ENCODE data around the gene NR5A2.

DNA sequence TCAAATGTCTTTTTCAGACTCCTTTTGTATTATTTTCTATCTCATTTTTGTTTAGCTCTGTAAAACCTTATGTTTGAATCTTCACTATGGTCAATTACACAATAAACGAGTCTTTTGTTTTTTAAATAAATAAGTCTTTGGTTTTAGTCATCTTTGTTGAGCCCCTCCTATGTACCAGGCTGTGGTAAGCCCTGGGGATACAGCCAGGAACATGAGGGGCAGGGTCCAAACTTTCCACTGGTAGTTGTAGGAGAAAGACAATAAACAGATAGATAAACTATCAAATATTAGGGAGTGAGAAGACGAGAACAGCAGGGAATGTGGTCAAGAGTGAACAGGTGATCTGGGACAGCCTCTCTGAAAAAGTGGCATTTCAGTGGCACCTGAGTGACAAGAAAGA is 195.7 kb downstream of the NR5A2 start:
- no peak for TF ChIP-seq POLR2A (IDR thresholded peaks at IDR 0.05; ENCODE audit: low read length)
- no peak for TF ChIP-seq GATA1 (IDR thresholded peaks at IDR 0.05; ENCODE audit: low read depth, low read length)
